HL-60 (cell line): ENCODE results near the gene ZNF747.

Experiments used
- DNase-seq, 2 experiments: peaks; one replicate each; pipeline ENCODE4 v3.0.0-alpha.2; 2010 to 2020; ENCODE audit warnings: low read depth in 1 of 2, low spot score in 1 of 2
- H3K27ac ChIP-seq: fragments of 250-450 bp; sonication (Bioruptor Pico); replicated peaks from 2 replicates; pipeline ENCODE4 v1.5.1; 2020; ENCODE audit warnings: mild to moderate bottlenecking, moderate library complexity
- H3K27me3 ChIP-seq: fragments of 250-450 bp; sonication (Bioruptor Pico); 2 replicates; pipeline ENCODE4 v1.5.1; 2021; ENCODE audit warnings: mild to moderate bottlenecking, moderate library complexity; ENCODE audit not compliant: insufficient read depth, poor library complexity, severe bottlenecking
- H3K4me3 ChIP-seq: replicated peaks from 2 replicates; pipeline ENCODE4 v1.5.1; 2011; ENCODE audit warnings: mild to moderate bottlenecking, control low read depth, low read length; ENCODE audit not compliant: insufficient read depth
- GABPA ChIP-seq: IDR thresholded peaks from 2 replicates; pipeline ENCODE4 v1.6.1; 2012; ENCODE audit warnings: low read depth
- POLR2AphosphoS5 ChIP-seq: IDR thresholded peaks from 2 replicates; pipeline ENCODE4 v1.6.1; 2012; ENCODE audit warnings: low read depth
- SPI1 ChIP-seq: IDR thresholded peaks from 2 replicates; pipeline ENCODE4 v1.6.1; 2012; ENCODE audit warnings: low read depth, mild to moderate bottlenecking, borderline replicate concordance
- TF ChIP-seq, protein P1 (sequence below): IDR thresholded peaks from one replicate; pipeline ENCODE4 v1.5.1; 2011; ENCODE audit warnings: low read length, control low read depth, inconsistent platforms; ENCODE audit not compliant: insufficient read depth
- TF ChIP-seq, protein P2 (sequence below): IDR thresholded peaks from 2 replicates; pipeline ENCODE4 v1.6.1; 2012; ENCODE audit warnings: low read depth; ENCODE audit not compliant: insufficient replicate concordance

The ZNF747 gene

DNA sequence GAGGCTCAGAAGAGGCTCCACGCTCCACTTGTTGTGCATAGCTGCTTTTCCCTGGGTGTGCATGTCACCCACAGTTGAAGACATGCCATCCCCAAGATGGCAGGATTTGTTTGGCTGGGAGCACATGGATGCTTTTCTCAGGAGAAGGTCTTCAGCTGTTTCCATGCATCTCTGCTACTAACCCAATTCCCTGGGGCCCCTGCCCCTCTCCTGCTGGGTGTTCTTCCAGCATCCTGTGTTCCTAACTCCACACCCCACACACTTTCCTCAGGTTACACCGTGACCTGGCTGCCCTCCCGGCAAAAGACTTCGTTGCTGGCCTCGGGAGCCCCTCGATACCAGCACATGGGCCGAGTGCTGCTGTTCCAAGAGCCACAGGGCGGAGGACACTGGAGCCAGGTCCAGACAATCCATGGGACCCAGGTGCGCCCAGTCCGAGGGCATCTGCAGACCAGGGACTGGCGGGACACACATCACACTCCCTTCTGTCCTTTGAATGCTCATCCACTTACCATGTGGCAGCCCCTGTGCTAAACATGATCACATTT lies 40.6 kb downstream of the ZNF747 start:
- no peak overlapping the region for H3K4me3 ChIP-seq
- no peak for DNase-seq
- no peak overlapping the region for H3K27ac ChIP-seq
- H3K27me3 ChIP-seq = no peaks in the 10 kb centered on the region
- no peak for TF ChIP-seq POLR2AphosphoS5
- TF ChIP-seq, protein P1, sequence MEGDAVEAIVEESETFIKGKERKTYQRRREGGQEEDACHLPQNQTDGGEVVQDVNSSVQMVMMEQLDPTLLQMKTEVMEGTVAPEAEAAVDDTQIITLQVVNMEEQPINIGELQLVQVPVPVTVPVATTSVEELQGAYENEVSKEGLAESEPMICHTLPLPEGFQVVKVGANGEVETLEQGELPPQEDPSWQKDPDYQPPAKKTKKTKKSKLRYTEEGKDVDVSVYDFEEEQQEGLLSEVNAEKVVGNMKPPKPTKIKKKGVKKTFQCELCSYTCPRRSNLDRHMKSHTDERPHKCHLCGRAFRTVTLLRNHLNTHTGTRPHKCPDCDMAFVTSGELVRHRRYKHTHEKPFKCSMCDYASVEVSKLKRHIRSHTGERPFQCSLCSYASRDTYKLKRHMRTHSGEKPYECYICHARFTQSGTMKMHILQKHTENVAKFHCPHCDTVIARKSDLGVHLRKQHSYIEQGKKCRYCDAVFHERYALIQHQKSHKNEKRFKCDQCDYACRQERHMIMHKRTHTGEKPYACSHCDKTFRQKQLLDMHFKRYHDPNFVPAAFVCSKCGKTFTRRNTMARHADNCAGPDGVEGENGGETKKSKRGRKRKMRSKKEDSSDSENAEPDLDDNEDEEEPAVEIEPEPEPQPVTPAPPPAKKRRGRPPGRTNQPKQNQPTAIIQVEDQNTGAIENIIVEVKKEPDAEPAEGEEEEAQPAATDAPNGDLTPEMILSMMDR = no peak

DNA sequence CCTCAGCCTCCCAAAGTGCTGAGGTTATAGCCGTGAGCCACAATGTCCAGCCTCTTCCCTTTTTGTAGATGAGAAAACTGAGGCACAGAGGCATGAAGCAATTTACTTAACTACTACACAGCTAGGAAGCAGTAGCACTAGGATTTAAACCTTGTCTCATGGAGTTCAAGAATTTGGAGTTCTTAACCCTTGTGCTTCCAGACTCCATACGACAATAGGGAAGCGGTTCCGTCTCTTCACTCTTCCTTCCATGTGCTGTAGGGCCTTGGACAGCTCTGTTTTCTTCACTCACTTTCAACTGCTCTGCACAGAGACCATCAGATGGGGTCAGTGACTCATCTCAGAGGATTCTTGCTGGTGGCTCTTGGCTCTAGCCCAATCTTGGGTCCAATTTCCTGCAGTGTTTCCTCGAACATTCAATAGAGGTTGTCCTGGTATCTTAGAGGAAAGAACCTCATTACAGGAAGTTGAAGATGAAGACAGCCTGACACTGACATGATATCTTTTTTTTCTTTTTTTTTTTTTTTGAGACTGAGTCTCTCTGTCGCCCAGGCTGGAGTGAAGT lies 42.8 kb downstream of the ZNF747 start:
- no peak overlapping the region for H3K27ac ChIP-seq
- H3K4me3 ChIP-seq = no peak overlapping the region
- no peaks in the 10 kb centered on the region for H3K27me3 ChIP-seq
- TF ChIP-seq, protein P2, sequence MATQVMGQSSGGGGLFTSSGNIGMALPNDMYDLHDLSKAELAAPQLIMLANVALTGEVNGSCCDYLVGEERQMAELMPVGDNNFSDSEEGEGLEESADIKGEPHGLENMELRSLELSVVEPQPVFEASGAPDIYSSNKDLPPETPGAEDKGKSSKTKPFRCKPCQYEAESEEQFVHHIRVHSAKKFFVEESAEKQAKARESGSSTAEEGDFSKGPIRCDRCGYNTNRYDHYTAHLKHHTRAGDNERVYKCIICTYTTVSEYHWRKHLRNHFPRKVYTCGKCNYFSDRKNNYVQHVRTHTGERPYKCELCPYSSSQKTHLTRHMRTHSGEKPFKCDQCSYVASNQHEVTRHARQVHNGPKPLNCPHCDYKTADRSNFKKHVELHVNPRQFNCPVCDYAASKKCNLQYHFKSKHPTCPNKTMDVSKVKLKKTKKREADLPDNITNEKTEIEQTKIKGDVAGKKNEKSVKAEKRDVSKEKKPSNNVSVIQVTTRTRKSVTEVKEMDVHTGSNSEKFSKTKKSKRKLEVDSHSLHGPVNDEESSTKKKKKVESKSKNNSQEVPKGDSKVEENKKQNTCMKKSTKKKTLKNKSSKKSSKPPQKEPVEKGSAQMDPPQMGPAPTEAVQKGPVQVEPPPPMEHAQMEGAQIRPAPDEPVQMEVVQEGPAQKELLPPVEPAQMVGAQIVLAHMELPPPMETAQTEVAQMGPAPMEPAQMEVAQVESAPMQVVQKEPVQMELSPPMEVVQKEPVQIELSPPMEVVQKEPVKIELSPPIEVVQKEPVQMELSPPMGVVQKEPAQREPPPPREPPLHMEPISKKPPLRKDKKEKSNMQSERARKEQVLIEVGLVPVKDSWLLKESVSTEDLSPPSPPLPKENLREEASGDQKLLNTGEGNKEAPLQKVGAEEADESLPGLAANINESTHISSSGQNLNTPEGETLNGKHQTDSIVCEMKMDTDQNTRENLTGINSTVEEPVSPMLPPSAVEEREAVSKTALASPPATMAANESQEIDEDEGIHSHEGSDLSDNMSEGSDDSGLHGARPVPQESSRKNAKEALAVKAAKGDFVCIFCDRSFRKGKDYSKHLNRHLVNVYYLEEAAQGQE = no peak
- TF ChIP-seq, protein P1 = no peak
- TF ChIP-seq POLR2AphosphoS5 = no peak
- TF ChIP-seq GABPA = no peak
- TF ChIP-seq SPI1 = no peak
- peak in 1 of 2 experiments; percentile 23 for DNase-seq

DNA sequence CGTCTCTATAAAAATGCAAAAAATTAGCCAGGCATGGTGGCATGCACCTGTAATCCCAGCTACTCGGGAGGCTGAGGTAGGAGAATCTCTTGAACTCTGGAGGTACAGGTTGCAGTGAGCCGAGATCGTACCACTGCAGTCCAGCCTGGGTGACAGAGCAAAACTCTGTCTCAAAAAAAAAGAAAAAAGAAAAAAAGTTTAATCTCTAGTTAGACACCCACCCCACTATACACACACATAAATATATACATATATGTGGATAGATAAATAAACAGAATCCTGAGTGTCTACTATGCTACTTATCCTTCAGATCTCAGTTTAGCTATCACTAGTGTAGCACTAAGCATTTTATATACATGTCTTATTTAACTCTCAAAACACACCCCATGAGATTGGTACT lies 43.4 kb downstream of the ZNF747 start:
- no peak for DNase-seq
- Histone ChIP-seq H3K27ac (no peak overlapping the region), H3K27me3 (no peaks in the 10 kb centered on the region), H3K4me3 (no peak overlapping the region)
- TF ChIP-seq, protein P2 = no peak
- TF ChIP-seq GABPA (no peak), POLR2AphosphoS5 (no peak), SPI1 (no peak)
- TF ChIP-seq, protein P1 = no peak

DNA sequence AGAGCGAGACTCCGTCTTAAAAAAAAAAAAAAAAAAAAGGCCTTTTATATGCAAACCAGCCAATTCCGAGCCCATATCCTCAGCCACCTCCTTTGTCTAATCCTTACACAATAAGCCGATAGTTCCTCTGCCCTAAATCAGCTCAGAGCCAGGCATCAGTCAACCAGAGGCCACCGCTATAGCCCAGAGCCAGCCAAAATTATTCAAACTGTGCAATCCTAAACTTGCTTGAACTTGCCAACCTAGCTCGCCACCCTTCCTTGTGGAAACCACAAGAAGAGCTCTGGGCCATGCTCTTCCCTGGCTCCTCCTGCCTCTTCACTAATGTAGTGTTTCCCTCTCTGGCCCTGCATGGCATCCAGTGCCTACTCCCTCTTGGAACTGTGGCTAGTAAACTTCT lies 44.4 kb downstream of the ZNF747 start:
- no peak overlapping the region for H3K4me3 ChIP-seq
- no peaks in the 10 kb centered on the region for H3K27me3 ChIP-seq
- H3K27ac ChIP-seq = no peak overlapping the region
- no peak for TF ChIP-seq POLR2AphosphoS5
- TF ChIP-seq GABPA = no peak
- TF ChIP-seq, protein P2 = no peak
- TF ChIP-seq, protein P1 = no peak
- TF ChIP-seq SPI1 = no peak
- DNase-seq = no peak
